Stimulated activated CD8-positive, alpha-beta memory T cell treated with anti-CD3 and anti-CD28 coated beads, Interleukin-4, amount 100 ng/mL, for 48 hours (primary cell): ENCODE measurements around the gene RGCC.

Experiments
- DNase-seq: peaks from one replicate; pipeline ENCODE4 v3.0.0-alpha.2; 2020

RGCC gene

DNA sequence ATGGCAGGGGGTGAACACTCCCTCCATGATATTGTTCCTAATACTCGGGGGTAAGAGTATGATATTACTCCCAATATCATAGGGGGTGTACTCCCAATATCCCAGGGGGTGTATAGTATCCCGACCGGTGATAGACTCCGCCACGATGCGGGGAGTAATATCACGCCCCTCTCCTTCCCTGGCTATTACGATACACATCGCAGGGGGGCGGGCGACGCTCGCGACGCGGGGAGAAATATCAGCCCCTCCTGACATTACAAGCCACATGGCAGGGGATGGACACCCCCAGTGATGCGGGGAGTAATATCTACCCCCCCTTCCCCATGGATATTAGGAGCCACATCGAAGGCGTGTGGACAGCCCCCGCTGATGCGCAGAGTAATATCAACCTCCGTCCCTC lies 3.2 kb upstream of the RGCC start:
- DNase-seq: no peak

DNA sequence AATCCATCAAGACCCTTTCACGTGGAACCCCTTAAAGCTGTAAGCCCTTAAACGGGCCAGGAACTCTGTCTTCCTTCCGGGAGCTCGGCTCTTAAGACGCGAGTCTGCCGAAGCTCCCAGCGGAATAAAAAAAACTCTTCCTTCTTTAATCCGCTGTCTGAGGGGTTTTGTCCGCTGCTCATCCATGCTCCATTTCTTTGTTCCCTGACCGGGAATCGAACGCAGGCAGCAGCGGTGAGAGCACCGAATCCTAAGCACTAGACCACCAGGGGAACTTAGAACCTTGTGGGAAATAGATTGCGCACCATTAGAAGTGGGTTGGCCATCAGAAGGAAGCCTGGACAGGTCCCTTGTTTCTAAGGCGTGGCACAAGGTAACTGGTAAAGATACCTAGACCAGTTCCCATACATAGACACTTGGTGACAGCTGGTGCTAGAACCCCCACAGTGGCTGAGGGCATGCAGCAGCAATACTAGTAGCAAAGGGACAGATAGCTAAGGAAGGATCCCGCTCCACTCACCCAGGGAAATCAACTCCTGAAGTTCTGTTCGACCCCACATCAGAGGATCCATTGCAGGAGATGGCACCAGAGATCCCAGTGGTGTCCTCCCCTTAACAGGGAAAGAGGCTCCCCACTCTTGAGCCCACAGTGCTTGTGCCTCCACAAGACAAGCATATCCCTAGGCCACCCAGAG lies 1.5 kb upstream of the RGCC start:
- DNase-seq: no peak

DNA sequence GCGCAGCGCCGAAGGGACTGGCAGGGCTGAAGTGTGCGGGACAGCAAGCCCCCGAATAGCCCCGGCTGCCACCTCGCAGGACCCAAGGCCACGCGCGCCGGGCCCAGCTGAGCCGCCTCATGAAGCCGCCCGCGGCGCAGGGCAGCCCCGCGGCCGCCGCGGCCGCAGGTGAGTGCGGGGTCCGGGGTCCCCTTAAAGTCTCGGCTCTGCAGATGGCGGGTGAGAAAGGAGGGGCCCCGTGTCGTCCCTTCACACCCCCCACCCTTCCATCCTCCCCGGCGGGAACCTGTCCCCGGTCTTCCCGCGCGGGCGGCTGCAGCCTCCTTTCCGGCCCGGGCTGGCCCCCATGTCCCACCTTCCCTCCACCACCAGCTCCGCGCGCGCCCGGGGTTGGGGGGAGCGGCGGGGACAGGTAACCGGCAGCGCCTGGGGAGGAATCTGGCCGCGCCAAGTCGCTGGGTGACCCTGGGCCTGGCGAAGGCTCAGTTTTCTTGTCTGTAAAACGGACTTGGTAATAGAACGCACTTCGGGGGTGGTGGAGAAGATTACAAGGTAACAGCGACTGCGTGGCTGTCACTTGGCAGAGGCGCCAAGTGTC lies 338 bp downstream of the RGCC start:
- peak; percentile 57 for DNase-seq

DNA sequence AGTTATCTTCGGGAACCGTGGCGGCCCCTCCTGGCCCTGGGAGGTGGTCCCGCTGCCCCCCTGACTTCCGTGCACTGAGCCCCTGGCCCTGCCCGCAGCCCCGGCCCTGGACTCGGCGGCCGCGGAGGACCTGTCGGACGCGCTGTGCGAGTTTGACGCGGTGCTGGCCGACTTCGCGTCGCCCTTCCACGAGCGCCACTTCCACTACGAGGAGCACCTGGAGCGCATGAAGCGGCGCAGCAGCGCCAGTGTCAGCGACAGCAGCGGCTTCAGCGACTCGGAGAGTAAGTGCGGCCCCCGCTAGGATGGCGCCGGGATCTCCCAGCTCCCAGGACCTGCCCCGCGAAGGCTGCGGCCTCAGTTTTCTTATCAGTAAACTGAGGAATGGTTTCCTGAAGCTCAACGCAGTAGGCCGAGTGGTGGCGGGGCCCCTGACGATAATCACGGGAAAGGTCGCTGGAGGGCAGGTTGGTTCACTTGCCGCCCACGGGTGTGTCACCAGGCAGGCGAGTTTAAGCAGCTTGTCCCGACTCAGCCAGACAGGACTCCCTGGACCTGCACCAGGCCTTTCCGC lies 924 bp downstream of the RGCC start:
- peak; percentile 76 for DNase-seq

DNA sequence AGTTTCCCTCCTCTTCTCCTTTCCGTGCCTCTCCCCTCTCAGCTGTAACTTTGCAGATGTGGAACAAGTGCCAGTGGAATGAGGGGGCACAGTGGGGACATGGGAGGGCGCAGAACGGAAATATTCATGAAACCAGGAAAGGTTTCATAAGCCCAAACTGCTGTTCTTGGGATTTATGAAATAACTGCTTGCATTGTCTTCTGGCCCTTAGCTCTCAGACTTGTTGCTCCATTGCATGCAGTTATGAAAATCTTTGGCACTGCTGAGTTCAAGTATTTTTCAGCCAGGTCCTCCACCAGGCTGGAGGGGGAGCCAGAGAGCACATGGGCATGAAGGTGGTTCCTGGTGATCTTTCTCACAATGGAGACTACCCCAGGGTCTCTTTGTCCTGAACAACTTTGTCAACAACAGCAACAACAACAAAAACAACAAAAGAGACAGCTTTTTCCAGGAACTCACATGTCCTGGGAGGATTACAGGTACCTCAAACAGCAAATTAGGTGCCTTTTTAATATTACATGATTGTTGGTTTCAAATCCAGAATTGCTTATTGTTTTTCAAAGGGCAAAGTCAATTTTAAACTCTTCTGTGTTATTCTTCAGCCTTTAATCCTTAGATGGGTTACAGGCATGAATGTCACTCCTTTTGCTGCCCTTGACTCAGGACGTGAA lies 1.5 kb downstream of the RGCC start:
- peak; percentile 75 for DNase-seq

DNA sequence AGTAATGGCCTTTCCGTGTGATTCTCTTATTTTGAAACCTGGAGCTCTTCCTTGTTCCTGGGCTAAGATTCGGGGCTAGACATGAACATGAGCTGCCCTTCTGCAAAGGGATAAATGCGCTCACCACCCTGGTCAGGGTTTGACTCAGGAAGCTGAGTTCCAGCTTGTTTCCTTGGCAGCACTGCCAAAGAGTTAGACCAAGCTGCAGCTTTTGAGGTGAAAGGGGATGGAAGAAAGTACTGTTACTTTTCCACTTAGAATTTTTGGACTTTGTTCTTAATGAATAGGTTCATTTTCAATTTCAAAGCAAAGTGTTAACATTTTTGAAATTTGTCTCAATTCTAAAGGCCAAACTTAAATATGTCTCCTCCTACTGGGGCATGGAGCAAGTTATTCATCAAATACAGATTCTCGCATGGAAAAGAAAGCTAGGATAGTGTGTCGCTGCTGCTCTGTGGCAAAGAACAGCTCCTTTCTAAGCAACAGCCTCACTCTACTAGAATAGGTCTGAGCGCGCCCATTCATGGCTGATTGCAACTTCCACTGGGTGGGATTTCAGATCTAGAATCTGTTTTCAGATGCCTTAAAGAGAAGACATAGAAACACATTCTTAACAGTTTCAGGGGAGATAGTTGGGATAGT lies 2.2 kb downstream of the RGCC start:
- peak; percentile 40 for DNase-seq

DNA sequence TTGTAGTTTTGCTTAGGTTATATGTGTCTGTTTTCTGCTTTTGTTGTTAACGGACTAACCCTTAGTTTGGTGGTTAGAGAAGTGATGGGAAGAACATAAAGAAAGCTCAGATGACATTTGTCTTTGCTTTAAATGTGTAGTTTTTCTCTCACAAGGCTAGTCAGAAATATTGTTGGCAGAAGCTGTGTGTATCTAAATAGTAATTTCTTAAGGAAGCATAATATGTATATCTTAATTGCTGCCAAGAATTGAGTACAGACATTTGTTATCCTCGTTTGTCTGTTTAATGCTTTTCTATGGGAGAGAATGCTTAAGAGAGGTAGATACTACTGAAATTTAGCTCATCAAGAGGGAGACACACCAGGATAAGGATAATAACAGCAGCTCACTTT lies 2.7 kb downstream of the RGCC start:
- DNase-seq: no peak

DNA sequence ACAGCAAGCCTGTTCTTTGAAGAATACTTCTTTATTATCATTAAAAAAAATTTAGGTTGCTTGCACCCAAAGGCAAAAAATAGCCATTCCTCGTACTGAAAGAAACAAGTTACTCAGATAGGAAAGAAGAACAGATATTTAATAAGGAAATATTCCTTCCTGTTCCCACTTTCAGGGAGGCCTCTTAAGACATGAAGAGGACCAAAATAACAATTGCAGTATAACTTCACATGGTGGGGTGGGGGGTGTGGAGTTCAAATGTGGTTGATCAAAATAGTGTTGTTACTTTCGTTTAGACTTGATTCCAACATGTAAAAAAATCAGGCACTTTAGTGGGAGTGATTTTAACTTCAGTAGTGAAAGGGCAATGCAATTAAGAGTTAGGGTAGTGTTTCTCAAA lies 3.6 kb downstream of the RGCC start:
- no peak for DNase-seq

DNA sequence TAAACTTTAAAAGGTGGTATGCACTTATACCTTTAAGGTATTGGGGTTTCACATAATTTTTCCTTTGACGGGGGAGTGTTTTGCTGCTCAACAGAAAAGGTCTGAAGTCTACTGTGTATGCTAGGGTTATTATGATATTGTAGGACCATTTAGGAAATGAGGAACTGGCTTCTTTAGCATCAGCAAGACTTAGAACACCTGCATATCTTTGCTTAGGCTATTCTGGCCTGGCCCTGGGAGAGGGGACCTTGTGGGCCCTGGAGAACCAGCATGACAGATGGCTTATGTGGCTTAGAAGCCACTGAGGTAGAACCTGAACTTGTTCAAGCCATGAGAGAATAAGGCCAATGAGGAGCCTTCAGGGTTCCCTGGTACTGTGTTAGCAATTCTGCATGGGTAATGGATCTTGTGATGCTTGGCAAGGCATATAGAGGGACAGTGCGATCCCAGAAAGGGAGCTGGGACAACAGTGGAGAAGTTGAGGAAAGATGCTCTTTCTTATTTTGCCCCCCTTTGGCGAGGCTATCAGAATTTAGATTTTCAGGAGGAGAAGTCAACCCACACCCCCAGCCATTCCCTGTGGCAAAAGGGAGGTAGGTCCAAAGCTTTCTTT lies 4.3 kb downstream of the RGCC start:
- DNase-seq: no peak

DNA sequence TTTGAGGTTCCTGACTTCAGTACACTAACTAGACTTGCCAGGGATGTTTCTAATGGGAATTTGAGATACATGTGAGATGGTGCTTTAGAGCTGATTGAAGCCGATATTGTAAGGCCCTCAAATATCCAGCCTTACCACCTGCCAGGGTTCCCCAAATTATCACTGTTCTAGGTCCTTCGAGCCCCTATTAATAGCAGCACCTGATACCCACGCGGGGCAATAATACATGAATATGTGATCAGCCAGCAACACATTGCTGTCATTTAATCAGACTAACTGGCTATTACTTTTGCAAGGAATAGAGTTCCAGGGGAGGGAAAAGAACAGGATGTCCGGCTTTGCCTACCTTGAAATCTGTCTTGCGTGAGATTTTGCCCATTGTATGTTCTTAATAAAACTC lies 5.1 kb downstream of the RGCC start:
- no peak for DNase-seq

DNA sequence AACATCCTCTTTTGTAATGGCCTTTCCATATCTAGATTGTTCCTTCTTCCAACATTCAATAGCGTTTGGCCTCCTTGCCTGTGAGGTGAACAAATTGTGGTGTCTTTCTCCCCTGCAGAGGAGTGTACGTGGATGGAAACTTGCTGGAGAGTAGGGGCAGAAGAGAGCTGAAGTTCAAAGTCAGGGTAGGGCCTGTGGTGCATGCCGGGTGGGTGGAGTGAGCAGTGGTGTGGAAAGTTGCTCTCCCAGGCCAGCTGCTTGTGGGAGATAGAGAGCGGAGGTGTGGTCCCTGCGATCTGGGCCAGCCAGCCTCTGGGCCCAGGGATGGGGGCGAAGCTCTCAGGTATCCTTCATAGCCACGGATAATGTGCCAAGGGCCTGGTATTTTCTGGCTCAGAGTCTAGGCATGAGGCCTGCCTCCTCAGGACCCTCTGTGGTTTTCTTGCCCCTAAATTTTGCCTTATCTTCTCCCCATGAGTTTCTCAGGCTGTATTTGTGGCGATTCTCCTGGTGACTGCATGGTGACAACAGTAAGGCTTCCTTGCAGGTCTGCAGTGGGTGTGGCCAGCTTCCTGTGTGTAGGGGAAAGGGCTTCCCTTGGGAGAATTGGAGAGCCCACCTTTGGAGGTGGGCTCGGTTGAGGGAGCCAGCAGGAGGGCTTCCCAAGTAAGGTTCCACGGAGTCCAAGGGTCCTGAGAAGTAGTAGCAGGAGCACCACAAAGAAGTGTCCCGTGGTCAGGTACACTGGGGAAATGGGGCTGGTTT lies 6.7 kb downstream of the RGCC start:
- DNase-seq: peak; percentile 72

DNA sequence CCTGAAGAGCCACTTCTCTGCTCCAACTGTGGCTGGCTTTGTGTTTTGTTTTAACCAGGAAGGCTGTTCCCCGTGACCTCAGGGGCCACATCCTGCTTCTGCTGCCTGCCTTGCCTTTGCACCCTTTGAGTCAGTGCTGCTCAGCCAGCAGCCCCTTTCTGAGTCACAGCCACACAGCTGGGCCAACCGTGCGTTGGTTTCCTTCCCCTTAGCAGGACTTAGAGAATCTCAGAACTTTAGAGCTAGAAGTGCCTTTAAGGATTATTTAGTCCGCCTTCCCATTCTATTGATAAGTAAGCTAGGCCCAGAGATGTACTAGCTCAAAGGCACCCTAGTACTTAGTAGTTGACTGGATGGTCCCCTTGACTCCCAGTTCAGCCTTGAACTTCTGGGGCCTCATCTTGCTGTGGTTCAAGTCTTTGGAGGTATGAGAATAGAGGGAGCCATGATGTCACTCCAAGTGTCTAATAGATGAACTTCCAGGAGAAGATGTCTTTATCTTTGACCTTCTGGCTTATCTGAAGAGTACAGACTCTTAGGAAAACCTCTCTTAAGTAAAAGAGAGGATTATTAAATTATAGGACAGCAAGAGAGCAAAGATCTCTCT lies 8.0 kb downstream of the RGCC start:
- peak; percentile 89 for DNase-seq

DNA sequence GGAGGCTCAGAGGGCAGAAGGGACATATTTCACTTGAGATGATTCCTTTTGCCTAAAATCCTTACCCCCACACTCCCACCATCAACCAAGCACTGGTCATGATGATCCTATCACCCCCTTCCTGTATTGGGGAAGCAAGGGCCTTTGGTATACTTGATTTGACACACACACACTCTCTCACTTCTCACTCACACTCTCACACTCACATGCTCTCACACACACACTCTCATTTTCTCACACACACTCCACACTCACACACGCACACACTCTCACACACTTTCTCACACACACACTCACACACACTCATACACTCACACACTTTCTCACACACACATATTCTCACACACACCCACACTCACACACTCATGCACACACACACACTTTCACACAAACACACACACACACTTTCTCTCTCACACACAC lies 8.6 kb downstream of the RGCC start:
- no peak for DNase-seq

DNA sequence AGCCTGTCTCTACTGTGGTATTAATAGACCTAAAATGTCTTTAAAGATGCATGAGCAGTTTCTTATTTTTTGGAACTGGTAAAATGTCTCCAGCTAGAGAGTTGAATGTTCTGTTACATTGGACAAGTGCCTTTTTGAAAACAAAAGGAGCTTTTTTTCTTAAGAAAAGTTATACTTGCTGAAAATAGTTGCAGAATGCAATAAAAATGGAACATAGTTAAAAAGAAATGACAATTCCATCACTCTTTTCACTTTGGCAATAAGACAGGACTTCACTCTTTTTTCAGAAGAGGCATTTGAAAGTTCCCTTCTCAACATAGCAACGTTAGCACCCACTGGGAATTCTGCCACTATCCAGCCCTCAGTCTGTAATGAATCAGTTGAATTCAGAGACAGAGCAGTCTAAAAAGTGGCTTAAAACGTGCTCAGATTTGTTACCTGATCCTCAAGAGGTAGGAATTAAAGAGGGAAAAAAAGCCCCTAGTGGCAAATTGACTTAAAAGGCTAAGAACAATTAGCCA lies 10.1 kb downstream of the RGCC start:
- no peak for DNase-seq

DNA sequence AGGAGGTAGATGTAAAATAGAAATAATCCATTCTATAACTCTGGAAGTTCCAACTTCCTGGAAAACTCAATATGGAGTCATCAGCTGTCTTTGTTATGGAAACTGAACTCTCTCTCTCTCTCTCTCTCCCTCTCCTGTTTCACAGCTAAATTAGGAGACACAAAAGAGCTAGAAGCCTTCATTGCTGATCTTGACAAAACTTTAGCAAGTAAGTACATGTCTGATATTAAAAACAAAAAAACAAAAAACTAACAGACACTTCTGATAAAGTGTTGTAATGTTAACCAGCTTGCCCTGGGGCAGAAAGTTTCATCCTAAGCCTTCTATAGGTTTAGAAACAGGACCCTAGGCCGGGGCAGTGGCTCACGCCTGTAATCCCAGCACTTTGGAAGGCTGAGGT lies 11.3 kb downstream of the RGCC start:
- no peak for DNase-seq

DNA sequence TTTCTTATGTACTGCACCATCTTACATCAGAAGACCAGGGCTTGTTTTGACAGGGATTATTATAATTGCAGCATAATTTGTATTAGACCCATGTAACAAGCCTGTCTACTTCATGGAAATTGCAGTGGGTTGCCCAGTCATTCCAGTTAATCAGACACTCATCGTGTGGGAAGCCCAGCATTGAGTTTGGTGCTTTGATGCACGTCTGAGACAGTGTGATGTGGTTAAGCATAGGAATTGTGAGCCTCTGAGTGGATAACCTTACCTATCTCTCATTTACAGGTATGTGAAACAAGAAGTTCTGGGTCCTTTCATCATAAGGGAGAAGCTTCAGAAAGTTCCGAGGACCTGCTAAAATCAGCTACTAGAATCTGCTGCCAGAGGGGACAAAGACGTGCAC lies 12.8 kb downstream of the RGCC start:
- peak; percentile 63 for DNase-seq

DNA sequence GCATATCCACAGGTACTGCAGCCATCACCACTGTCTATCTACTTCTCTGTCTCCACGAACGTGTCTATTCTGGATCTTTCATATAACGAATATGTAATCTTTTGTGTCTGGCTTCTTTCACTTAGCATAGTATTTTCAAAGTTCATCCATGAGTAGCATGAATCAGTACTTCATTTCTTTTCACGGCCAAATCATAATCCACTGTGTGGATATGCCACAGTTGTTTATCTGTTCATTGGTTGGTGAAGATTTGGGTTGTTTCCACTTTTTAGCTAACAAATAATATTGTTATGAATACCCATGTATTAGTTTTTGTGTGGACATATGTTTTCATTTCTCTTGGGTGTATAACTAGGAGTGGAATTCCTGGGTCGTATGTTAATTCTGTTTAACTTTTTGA lies 14.4 kb downstream of the RGCC start:
- no peak for DNase-seq

DNA sequence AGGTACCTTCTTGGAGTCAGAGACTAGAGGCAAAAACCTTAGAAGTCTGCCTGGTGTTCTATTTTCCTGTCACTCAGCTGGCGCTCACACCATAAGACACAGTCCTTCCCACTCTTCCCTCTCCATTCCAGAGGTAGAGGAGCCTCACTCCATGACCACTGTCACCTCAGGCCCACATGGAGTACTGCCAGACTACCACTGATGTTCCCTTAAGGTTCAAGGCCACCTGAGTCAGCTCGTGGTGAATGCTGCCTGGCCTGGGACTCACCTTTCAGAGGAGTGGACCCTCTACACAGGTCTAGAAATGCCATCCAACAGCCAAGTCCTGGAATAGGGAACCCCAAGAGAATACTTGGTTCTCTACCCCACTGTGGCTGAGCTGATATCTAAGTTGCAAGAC lies 29.9 kb downstream of the RGCC start:
- DNase-seq: no peak

DNA sequence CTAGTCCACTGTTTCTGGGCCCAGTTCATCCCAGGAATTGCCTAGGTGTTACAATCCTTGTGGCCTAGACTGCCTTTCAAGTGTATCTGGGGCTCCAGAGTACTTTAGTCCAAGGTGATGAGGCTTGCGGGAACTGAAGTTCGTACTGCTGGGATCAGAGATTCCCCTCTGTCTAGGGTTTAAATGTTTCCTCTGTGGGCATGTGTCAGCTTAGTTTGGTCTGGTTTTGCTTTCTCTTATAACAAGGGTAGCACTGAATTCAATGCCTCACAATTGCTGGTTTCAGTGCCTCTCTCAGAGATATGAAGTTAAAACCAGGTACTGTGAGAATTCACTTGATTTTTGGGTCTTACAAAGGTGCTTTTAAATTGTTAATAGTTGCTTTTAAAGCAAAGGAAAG lies 30.8 kb downstream of the RGCC start:
- DNase-seq: no peak

DNA sequence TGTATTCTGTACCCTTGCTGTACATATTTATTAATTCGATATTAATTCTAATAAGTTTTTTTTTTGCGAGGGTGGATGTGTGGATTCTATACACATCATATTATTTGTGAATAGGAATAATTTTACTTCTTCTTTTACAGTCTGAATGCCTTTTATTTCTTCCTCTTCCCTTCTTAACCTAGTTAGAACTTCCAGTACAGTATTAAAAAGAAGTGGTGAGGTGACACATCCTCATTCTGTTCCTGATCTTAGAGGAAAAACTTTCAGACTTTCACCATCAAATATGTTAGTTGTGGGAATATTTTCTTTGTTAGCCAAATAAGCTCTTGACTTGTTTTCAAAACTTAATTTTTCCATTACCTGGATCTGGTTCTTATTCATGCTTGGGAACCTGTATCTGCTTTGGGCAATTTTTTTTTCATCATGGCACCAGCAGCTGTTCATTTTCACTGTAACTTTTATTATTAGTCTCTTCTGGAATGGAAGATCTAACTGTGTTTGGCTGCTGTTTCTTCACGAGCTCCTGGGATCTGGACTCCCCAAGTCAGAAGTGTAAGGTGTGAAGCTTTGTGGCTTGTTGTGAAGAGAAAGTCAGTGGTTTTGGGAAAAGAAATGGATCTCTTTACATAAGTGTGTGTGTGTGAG lies 33.1 kb downstream of the RGCC start:
- DNase-seq: no peak

DNA sequence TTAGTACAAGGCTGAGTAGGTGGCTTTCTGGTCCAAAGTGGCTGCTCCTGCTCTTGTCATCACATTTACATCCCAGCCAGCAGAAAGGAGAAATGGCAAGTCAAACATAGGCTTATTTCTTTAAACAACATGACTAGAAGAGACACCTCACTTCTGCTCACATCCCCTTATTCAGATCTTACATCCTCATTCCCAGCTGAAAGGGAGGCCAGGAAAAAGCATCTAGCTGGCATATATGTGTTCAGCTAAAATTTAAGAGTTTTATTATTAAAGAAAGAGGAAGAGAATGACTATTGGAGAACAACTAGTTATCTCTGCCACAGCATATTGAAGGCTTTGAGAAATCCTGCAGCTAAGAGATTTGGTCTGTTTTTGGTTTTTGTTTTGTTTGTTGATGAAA lies 34.1 kb downstream of the RGCC start:
- DNase-seq: no peak
